Esophagus squamous epithelium (tissue), 4 donors: Measurements from ENCODE around the gene NR2E1.

Experiments
- POLR2A ChIP-seq, 4 donors: fragments of 450-650 bp; IDR thresholded peaks; one replicate each; pipeline ENCODE4 v1.6.1; 2017; ENCODE audit warnings: antibody characterized with exemption in 4 of 4, mild to moderate bottlenecking in 4 of 4, moderate library complexity in 3 of 4
- TF ChIP-seq, protein P1 (sequence below), 6 experiments: fragments of 450-650 bp in 4 of 6; fragments of 200-600 bp in 2 of 6; sonication (generic) in 2 of 6; IDR thresholded peaks; one replicate each; pipeline ENCODE4 v1.5.1; 2016 to 2019; ENCODE audit warnings: antibody characterized with exemption in 6 of 6, mild to moderate bottlenecking in 4 of 6, moderate library complexity in 4 of 6

GRCh38 chr6:108222064-108222463 lies 56.2 kb downstream of the NR2E1 start:
- TF ChIP-seq, protein P1, sequence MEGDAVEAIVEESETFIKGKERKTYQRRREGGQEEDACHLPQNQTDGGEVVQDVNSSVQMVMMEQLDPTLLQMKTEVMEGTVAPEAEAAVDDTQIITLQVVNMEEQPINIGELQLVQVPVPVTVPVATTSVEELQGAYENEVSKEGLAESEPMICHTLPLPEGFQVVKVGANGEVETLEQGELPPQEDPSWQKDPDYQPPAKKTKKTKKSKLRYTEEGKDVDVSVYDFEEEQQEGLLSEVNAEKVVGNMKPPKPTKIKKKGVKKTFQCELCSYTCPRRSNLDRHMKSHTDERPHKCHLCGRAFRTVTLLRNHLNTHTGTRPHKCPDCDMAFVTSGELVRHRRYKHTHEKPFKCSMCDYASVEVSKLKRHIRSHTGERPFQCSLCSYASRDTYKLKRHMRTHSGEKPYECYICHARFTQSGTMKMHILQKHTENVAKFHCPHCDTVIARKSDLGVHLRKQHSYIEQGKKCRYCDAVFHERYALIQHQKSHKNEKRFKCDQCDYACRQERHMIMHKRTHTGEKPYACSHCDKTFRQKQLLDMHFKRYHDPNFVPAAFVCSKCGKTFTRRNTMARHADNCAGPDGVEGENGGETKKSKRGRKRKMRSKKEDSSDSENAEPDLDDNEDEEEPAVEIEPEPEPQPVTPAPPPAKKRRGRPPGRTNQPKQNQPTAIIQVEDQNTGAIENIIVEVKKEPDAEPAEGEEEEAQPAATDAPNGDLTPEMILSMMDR (IDR thresholded peaks at IDR 0.05), result no peak
- TF ChIP-seq POLR2A (IDR thresholded peaks at IDR 0.05), result no peak
